Liver (tissue), 9 donors: ENCODE measurements around the gene ATG9A. TPM values are rescaled to one million over a fixed set of nuclear protein-coding genes. Genes with fewer than 3 reads are reported as not detected.
"Not testable (repeated sequence)": the region's sequence is repeated elsewhere in the genome, so short reads cannot be mapped to it uniquely, and the experiment has no call there.

Experiments used
- DNase-seq: peaks from one replicate; pipeline ENCODE4 v3.0.0-alpha.2; 2017; ENCODE audit warnings: low spot score
- H3K27ac ChIP-seq, 2 donors: one replicate each; pipeline ENCODE4 v1.7.0; 2013; ENCODE audit warnings: inconsistent platforms in 2 of 2, low read length in 2 of 2, control low read depth in 1 of 2, low read depth in 1 of 2, mild to moderate bottlenecking in 1 of 2
- H3K27me3 ChIP-seq, 4 donors: one replicate each; pipeline versions ENCODE4 v1.6.1 to v1.7.0; 2013; ENCODE audit warnings: low read length in 3 of 4, inconsistent platforms in 1 of 4, mild to moderate bottlenecking in 1 of 4, moderate library complexity in 1 of 4; ENCODE audit not compliant: control insufficient read depth in 4 of 4, insufficient read depth in 4 of 4
- H3K36me3 ChIP-seq, 4 donors: one replicate each; pipeline versions ENCODE4 v1.6.1 to v1.7.0; 2013; ENCODE audit warnings: low read length in 3 of 4, mild to moderate bottlenecking in 3 of 4, low read depth in 1 of 4, moderate library complexity in 1 of 4; ENCODE audit not compliant: control insufficient read depth in 4 of 4, insufficient read depth in 3 of 4
- H3K4me1 ChIP-seq, 4 donors: one replicate each; pipeline versions ENCODE4 v1.6.1 to v1.7.0; 2013; ENCODE audit warnings: low read length in 3 of 4, mild to moderate bottlenecking in 3 of 4, moderate library complexity in 1 of 4; ENCODE audit not compliant: control insufficient read depth in 4 of 4, insufficient read depth in 4 of 4
- H3K4me3 ChIP-seq, 3 donors: one replicate each; pipeline versions ENCODE4 v1.6.1 to v1.7.0; 2013; ENCODE audit warnings: low read length in 3 of 3, control low read depth in 1 of 3, low read depth in 1 of 3, mild to moderate bottlenecking in 1 of 3
- H3K9ac ChIP-seq, 2 donors: one replicate each; pipeline ENCODE4 v1.7.0; 2013; ENCODE audit warnings: low read length in 2 of 2, mild to moderate bottlenecking in 2 of 2, moderate library complexity in 2 of 2, control low read depth in 1 of 2, low read depth in 1 of 2
- H3K9me3 ChIP-seq, 4 donors: one replicate each; pipeline versions ENCODE4 v1.6.1 to v1.7.0; 2013; ENCODE audit warnings: low read length in 3 of 4; ENCODE audit not compliant: control insufficient read depth in 4 of 4
- ATF3 ChIP-seq: IDR thresholded peaks from 2 replicates; pipeline ENCODE4 v1.6.1; 2016; ENCODE audit warnings: antibody characterized with exemption
- EGR1 ChIP-seq, 2 donors: IDR thresholded peaks; 2 replicates each; pipeline ENCODE4 v1.6.1; 2016 to 2018; ENCODE audit warnings: antibody characterized with exemption in 2 of 2, low read depth in 2 of 2
- FOXA1 ChIP-seq: IDR thresholded peaks from 2 replicates; pipeline ENCODE4 v1.6.1; 2016; ENCODE audit warnings: antibody characterized with exemption
- FOXA2 ChIP-seq: IDR thresholded peaks from 2 replicates; pipeline ENCODE4 v1.6.1; 2016; ENCODE audit warnings: antibody characterized with exemption
- GABPA ChIP-seq, 2 donors: IDR thresholded peaks in 1 of 2; conservative IDR thresholded peaks in 1 of 2; 2 replicates each; pipeline ENCODE4 v1.6.1; 2016; ENCODE audit warnings: antibody characterized with exemption in 2 of 2, mild to moderate bottlenecking in 1 of 2, moderate library complexity in 1 of 2
- HNF4A ChIP-seq, 2 donors: conservative IDR thresholded peaks; 2 replicates each; pipeline ENCODE4 v1.6.1; 2016; ENCODE audit warnings: antibody characterized with exemption in 2 of 2, mild to moderate bottlenecking in 2 of 2
- HNF4G ChIP-seq: IDR thresholded peaks from 2 replicates; pipeline ENCODE4 v1.6.1; 2016; ENCODE audit warnings: antibody characterized with exemption
- MAX ChIP-seq: IDR thresholded peaks from 2 replicates; pipeline ENCODE4 v1.6.1; 2016; ENCODE audit warnings: antibody characterized with exemption
- NR2F2 ChIP-seq: IDR thresholded peaks from 2 replicates; pipeline ENCODE4 v1.6.1; 2016; ENCODE audit warnings: antibody characterized with exemption
- RAD21 ChIP-seq, 2 donors: IDR thresholded peaks; 2 replicates each; pipeline ENCODE4 v1.6.1; 2016; ENCODE audit warnings: antibody characterized with exemption in 2 of 2, mild to moderate bottlenecking in 2 of 2
- REST ChIP-seq: IDR thresholded peaks from 2 replicates; pipeline ENCODE4 v1.6.1; 2016; ENCODE audit warnings: antibody characterized with exemption, mild to moderate bottlenecking
- RXRA ChIP-seq, 2 donors: IDR thresholded peaks; 2 replicates each; pipeline ENCODE4 v1.6.1; 2017 to 2018; ENCODE audit warnings: antibody characterized with exemption in 2 of 2, mild to moderate bottlenecking in 1 of 2
- TAF1 ChIP-seq: conservative IDR thresholded peaks from 2 replicates; pipeline ENCODE4 v1.6.1; 2016; ENCODE audit warnings: antibody characterized with exemption, mild to moderate bottlenecking
- YY1 ChIP-seq: IDR thresholded peaks from 2 replicates; pipeline ENCODE4 v1.6.1; 2016; ENCODE audit warnings: antibody characterized with exemption, mild to moderate bottlenecking
- ZBTB33 ChIP-seq: IDR thresholded peaks from 2 replicates; pipeline ENCODE4 v1.6.1; 2016; ENCODE audit warnings: antibody characterized with exemption
- WGBS: extraction: QIAGEN DNeasy Blood & Tissue Kit; methylation state at CpG from one replicate; pipeline ENCODE4 v1.1.7; 2013; 5-methylcytosine and 5-hydroxymethylcytosine counted together
- polyA plus RNA-seq, 2 donors: library from polyadenylated mRNA; stranded (reverse) in 1 of 2; unstranded in 1 of 2; fragments of 200-250 nt in 1 of 2; fragments of >200 nt in 1 of 2; fragmentation: Nextera tagmentation in 1 of 2; extraction: Ambion mirVana in 1 of 2; gene quantifications; one replicate each; pipeline versions ENCODE4 v1.2.1 to v1.2.3, GENCODE V29; 2013 to 2015
- total RNA-seq, 2 donors: library from RNA; depleted of rRNA; stranded (reverse); fragments of >200 nt; gene quantifications; one replicate each; pipeline ENCODE4 v1.2.3, GENCODE V29; 2014
- donor health status: healthy.
- donor health status: healthy.
- donor health status: healthy.
- donor health status: healthy.
- donor health status: healthy.

ATG9A gene
- total and polyA plus RNA-seq, 4 donors, result 24.3 to 68.1 (median 37.9) TPM

- H3K4me1 ChIP-seq, result peaks cover 6 to 16% (median 12%) of the 10 kb centered on the region in 4 donors
- H3K4me3 ChIP-seq, result no peak overlapping the region
- no peak overlapping the region for H3K9ac ChIP-seq
- H3K9me3 ChIP-seq, result no peaks in the 10 kb centered on the region
- DNase-seq, result no peak
- no peak overlapping the region for H3K27ac ChIP-seq
- WGBS, result 88% methylated on average over 5 of the region's 5 CpGs
- no peaks in the 10 kb centered on the region for H3K27me3 ChIP-seq
- TF ChIP-seq GABPA (IDR thresholded peaks at IDR 0.05 in 1 of 2, conservative IDR thresholded peaks at IDR 0.05 in 1 of 2) (no peak), MAX (no peak), RAD21 (IDR thresholded peaks at IDR 0.05) (no peak), HNF4A (conservative IDR thresholded peaks at IDR 0.05) (no peak), YY1 (no peak), FOXA1 (no peak), ATF3 (no peak), HNF4G (no peak), FOXA2 (no peak), NR2F2 (no peak), ZBTB33 (no peak), EGR1 (IDR thresholded peaks at IDR 0.05; ENCODE audit: low read depth in 2 of 2) (no peak), RXRA (IDR thresholded peaks at IDR 0.05) (no peak)
- H3K36me3 ChIP-seq, result no peaks in the 10 kb centered on the region
Observed at GRCh38 chr2:219266232-219266631, 36.8 kb upstream of the ATG9A start.

- no peak for DNase-seq
- no peak overlapping the region for H3K27ac ChIP-seq
Observed at GRCh38 chr2:219261024-219261855, 31.8 kb upstream of the ATG9A start.

GRCh38 chr2:219258942-219259341 lies 29.5 kb upstream of the ATG9A start:
- H3K27ac ChIP-seq, DNase-seq, H3K4me3 ChIP-seq, H3K36me3 ChIP-seq, H3K27me3 ChIP-seq, H3K4me1 ChIP-seq, H3K9me3 ChIP-seq, H3K9ac ChIP-seq: not testable (repeated sequence)
- 89% methylated on average over 10 of the region's 10 CpGs for WGBS

More at GRCh38 chr2:219261024-219261855, 31.8 kb upstream of the ATG9A start:
- no peak overlapping the region for H3K9ac ChIP-seq
- H3K4me3 ChIP-seq, result no peak overlapping the region
- WGBS, result 75% methylated on average over 5 of the region's 5 CpGs
- no peaks in the 10 kb centered on the region for H3K36me3 ChIP-seq
- no peaks in the 10 kb centered on the region for H3K27me3 ChIP-seq
- no peaks in the 10 kb centered on the region for H3K4me1 ChIP-seq
- no peaks in the 10 kb centered on the region for H3K9me3 ChIP-seq
- TF ChIP-seq MAX, result no peak
- no peak for TF ChIP-seq HNF4G
- no peak for TF ChIP-seq RAD21 (IDR thresholded peaks at IDR 0.05)
- no peak for TF ChIP-seq TAF1
- TF ChIP-seq REST, result no peak
- TF ChIP-seq NR2F2, result no peak
- no peak for TF ChIP-seq FOXA1
- TF ChIP-seq GABPA (IDR thresholded peaks at IDR 0.05 in 1 of 2, conservative IDR thresholded peaks at IDR 0.05 in 1 of 2), result no peak
- TF ChIP-seq ATF3, result no peak
